HG03469 (cell line): ENCODE measurements around the gene DGCR8.

Experiments
- ATAC-seq: cut with Tn5 transposase; IDR thresholded peaks from one replicate; pipeline ENCODE4 v1.9.1; 2021; ENCODE audit warnings: mild to moderate bottlenecking, moderate library complexity, moderate number of reproducible peaks; ENCODE audit not compliant: unreplicated experiment

The DGCR8 gene

DNA sequence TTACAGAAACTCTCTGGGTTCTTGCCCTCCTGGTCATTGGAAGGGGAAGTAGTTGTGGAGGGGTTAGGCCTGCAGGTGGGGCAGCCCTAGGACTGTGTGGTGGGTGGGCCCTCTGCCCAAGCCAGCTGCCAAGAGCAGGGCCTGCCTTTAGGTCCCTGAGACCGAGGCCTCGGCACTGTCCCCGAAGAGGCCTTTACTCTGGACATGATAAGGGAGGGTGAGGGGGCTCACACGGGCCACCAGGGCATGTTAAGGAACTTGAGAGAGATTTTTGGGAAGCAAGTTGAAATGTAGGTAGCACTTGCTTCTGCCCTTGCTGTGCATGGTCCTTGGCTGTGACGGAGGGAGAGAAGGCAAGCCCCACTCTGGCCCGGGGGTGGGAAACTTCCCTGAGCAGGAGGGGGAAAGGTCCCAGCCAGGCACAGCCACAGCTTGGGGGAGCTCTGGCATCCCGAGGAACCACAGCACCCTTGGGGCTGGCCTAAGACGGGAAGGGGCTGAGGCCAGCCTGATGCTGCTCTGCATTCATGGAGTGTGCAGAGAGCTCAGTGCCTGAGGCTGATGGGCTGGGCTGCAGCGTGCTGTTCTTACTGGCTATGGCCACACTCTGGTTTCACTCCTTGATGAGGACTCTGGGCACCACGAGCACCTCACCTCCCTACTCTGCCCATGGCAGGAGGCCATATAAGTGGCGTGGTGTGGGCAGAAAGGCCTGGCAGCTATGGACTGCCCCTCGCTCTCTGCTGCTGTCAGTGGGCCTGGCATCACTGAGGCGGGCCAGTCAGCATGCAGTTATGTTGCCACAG is 28.1 kb downstream of the DGCR8 start:
- no peak for ATAC-seq

DNA sequence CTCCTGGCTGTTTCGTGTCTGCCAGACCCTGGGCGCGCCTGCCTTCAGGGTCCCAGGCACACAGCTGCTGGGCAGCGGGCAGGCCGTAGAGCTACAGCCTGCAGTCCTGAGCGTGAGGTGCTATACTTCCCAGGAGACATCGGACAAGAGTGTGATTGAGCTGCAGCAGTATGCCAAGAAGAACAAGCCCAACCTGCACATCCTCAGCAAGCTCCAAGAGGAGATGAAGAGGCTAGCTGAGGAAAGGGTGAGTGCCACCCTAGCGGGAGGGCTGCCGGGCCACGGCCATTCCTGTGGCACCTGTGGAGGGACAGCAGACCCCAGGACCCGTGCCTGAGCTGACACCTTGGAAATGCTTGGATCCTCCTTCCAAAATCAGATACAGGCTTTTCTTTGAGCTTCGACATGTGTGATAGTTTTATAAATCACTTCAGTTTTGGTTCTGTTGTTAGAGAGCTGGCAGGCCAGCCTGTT is 28.8 kb downstream of the DGCR8 start:
- ATAC-seq: no peak

DNA sequence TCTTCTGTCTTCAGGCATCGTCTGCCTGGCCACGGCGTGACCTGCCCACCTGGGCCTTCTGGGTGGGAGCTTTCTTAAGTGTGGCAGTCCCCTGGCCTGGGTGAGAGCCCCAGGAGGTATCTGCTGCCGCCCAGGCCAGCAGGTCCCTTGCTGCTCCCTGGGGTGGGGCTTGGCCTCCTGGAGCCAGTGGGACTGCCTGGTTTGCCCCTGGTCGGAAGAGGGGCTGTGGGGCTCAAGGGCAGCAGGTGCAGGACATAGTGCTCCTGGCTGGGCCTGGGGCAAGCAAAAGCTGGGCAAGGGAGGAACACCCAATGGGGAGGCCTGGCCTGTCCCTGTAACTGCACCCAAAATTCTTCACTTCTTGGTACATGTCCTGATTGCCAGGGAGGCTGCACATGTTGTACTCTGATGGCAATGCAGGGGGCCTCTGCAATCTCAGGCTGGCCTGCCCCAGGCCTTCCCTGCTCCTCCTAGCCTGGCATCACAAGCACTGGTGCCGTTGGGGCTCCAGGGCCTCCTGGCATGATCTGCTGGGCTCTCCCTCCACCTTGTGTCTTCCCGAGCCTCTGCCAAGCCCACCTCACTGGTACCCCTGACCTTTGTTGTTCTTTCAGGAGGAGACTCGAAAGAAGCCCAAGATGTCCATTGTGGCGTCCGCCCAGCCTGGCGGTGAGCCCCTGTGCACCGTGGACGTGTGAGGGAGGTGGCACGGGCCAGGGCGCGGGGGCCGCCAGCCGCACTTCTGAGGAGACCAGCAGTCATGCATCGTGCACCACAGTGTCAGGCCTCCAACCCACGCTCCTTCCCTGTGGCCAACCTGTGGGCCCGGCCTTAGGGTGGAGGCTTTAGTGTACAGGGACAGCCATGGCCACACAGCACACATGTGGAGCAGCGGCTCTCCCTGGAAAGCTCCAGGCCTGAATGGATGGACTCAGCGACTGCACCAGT is 29.6 kb downstream of the DGCR8 start:
- no peak for ATAC-seq

DNA sequence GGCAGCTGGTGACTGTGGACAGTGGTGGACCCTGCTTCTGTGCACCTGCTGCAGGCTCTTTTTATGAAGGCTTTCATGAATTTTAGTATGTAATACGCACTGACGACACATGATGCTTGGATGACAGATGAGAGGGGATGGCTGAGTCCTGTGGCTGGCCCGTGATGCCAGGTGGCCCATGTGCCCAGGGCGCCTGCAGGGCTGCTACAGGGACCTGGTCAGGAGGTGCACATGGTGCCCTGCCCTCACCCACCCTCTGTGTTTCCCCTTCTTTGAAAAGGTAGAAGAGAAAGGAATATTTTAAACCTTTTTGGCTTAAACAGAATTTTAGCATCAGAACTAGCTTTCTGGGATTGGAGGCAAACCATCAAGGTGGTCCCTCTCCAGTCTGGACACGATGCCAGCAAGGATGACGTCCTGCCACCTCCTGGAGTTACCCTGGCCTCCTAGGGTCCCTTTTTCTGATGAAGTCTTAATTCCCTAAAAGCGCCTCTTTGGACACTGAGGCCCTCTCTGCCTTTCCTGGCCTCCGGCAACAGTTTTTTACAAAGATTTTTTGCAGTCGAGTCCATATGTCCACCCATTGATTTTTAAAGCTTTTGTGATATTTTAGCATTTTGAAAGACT is 30.4 kb downstream of the DGCR8 start:
- ATAC-seq: no peak

DNA sequence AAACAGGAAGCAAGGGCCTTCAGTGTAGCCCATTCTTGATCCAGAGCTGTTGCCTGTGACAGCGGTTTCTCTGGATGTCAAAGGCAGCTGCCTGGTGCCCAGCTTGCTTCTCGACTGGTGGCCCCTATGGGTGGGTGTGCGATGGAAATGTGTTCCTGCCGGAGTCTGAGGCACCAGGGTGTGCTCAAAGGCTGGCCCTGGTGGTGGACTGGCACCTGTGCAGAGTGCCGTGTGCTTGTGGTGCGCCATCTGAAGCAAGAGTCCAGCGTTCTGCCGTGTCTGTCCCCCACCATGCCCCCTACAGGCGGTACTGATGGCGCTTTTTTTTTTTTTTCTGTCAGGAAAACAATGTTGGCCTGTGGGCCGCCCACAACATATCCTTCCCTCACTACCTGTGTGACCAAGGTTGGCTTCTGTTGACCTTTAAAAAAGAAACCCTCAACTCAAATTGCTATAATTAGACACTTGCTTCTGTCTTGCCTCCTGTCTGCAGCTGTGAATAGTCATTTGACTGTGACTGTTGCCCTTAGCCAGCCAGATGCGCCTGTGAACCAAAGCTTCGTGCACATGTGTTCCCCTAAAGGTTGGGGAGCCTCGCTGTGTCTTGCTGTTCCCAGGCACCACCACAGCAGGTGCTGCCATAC is 31.1 kb downstream of the DGCR8 start:
- ATAC-seq: no peak

DNA sequence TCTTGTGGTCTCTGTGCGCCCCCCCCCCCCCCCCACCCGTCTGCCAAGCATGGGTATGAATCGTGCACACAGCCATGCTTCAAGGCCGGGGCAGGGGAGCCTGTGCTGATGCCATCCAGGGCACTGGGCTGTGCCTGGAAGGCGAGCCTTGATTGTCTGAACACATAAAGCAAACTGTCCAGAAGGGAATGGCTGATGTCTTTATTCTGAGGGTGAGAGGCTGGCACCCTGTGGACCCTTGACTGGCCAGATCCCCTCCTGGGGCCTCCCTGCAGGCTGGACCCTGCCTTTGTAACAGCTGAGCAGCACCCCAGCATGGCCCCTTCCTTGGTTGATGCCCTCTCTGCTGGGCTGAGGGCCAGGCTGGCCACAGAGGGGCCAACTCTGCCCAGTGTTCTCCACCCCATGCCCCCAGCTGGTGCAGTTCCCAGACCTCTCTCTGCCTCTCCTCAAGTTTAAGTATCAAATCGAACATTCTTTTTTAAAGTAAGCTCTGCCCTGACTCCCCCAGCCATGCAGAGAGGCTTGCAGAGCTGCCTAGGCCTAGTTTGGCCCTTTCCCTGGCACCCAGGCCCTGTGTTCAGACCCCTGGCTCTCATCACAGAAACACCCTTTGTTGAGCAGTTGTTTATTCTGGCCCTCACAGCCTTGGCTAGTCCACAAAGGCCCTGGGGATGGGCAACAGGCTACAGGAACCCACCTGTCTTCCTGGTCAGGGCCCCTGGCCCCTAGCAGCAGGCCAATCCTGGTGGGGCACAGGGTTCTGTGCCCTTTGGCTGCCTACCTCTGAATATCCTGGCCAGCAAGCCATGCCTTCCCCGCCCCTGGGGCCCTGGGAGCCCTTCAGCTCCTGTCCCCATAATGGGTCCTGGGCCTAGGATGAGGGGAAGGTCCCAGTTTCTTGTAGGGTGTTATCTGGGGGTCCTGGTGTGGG is 31.9 kb downstream of the DGCR8 start:
- ATAC-seq: no peak

DNA sequence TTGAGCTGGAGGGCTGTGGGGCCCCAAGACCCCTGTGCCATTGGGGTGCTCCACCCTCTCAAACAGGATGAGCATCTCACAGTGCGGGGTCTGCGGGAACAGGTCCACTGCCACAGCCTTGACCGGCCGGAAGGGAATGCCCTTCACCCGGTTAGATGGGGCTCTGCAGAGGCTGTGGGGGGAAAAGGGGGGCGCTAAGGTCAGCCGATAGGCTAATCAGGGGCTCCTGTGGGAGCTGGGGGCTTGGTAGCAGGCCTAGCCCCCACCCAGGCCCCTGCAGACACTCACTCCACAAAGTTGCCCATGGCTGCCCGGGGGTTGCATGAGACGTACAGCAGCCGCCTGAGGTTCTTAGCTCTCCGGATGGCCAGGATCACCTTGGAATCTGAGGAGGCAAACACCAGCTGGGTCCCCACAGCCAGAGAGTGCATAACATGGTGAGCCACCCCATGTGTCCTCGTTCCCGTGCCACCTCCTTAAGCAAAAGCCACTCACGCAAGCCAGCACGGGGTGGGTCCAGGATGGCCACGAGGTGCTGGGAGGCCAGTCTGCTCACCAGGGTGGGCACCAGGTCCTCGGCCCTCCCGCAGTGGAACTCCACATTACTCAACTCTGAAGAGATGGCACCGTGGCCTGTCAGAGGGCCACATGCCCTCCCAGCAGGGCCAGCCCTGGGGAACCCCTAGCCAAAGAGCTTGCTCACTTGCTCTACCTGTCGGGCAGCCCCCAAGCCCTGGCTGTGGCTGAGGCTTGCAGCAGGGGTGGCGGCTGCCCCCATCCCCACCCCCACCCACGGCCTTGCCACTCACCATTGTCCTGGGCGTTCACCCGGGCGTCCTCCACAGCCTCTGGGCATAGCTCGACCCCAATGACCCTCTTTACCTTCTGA is 32.8 kb downstream of the DGCR8 start:
- ATAC-seq: no peak

DNA sequence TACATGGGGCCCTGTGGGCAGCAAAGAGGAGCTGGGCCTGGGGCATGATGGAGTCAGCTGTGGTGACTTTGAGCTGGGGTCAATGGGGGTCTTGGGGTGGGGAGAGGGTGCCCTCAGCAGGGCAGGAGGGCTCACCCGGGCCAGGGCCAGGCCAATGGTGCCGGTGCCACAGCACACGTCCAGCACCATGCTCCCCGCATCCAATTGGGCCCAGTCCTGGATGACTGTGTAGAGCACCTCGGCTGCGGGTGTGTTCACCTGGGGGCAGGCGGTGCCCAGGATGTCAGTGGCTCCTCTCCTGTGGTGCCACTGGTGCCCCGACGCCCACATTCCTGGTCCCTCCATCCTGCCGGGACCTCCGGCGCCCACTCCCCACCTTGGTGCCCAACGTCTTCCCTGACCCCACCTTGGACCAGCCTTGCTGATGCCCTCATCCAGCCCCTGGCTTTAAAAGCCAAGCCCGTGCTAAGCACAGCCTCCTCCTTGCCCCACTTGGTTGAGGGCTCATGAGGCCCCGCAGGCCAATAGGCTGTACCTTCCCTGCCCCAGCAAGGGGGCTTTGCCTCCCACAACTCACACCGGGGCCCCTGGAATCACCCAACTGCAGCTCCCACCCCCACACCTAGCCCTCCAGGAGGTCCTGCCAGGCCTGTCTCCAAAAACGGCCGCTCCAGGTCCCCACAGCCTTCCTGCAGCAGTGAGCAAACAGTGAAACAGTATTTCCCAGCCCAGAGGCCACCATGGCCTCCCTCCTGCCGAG is 33.7 kb downstream of the DGCR8 start:
- ATAC-seq: no peak

DNA sequence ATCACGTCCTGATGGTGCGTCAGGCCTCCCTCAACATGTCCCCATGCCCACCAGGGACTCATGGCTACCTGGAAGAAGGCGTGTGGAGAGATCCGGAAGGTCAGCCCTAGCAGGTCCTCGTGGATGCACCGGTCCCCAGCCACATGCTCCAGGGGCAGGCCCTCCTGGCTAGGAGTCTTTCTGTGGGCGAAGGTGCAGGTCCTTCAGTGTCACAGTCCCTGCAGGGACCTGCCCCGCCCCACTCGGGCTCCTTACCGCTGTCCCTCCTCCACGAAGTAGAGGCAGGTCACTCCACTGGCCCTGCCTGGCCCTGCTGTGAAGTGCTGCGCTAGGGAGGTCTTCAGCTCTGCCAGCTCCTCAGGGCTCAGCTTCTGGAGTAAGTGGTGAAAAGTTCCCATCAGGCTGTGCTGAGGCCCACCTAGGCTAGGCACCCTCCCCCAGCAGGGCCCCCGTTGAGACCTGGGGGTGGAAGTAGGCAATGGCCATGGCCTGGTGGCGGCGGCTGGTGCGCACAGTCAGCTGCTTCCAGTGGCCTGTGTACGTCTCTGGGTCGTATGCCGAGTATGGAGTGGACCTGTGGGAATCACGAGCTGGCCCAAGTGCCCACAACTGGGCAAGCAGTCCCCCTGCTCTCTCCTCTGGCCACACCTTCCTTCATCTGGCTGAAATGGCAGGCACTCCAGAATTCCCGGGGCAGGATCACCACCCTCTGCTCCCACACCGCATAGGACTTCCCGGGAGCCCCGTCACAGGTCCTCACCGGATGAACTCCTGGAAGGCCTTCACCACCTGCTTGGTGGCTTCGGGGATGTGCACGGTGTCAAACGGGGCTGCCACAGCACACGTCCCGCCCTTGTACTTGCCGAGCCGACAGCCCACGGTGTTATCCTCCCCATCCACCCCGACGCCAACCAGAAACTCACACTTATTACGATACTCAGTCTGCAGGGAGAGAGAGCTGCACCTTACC is 34.8 kb downstream of the DGCR8 start:
- ATAC-seq: no peak

DNA sequence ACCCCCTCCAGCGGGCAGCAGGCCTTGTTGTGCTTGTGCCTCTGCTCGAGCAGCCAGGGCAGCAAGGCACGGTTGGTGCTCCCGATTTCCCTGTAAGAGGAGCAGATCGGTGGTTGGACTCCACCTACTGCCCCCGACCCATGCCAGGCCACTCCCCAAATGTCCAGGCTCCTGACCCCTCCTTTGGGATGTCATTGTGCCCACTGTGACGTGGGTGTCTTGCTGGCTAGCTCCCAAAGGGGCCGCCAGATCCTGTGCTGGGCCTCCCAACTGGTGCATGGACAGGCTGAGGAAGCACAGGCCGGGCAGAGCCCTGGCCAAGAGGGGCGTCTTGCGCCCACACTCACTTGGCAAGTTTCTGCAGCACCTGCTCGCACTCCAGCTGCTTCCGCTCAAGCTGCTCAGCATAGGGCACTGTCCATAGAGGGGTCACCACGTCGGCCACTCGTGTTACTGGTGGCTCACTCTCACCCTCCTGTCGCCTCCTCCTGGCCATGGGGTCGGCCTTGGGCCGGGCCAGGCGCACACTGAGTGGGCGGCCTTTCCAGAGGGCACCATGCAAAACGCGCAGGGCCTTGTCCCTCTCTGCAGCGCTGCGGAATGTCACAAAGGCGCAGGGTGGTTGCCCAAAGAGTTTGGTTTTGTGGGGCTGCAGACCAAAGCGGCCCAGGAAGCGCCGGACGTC is 35.8 kb downstream of the DGCR8 start, which contains the start of gene RANBP1:
Gene RANBP1, plus strand, starts transcription at position 414 of the 685 bp plus-strand sequence. Its CDS starts 81 bp downstream, at position 495.
- no peak for ATAC-seq

DNA sequence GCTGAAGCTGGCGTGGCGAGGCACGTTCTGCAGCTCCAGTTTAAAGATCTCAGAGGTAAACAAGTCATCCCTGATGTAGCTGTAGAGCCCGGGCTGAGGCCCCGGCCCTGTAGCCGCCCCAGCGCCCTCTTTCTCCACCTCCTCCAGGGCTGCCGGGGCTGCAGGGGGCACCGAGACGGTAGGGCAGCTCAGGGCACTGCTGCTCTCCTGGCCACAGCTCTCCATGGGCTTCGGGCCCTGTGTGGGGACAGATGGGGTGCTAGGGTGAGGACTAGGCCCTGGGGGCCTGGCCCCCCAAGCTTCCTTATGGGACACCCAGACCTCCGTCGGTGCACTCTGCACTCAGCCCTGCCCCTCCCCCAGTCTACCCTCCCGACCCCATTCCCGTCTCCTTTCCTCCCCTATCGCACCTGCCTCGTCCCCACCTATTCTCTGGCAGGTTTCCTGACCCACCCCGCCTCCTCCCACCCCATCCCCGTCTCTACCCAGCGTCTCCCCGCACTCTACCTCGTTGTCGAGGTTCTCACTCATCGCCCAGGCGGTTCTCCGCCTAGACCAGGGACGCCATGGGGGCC is 36.4 kb downstream of the DGCR8 start:
- ATAC-seq: no peak

DNA sequence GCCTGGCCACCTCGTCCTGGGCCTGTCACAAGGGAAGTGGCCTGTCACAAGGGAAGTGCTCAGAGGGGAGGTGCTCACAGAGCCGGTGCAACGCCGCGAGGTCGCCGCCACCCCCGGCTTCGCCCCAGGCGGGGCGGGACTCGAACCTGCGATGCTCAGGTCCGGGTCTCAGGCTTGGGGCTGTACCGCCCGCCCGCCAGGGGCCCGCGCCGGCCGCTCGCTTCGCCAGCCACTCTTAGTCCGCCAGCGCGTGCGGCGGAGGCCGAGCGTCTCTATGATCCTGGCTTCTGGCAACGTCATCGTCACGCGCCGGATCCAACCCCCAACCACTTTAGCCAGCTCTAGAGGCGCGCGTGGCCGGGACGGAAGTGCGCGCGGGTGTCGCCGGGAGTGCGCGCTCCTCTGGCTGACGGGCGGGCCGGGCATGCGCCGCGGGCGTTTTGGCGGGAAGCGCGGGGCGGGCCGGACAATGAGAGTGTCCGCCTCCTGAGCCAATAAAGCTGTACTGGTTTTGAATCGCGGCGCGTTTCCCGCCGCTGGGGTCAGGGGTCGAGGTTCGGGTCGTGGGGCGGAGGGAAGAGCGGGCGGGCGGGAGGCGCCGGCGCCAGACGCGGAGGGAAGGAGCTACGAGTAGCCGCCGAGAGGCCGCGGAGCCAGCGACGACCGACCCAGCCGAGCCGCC is 37.1 kb downstream of the DGCR8 start, which contains the start of gene TRMT2A:
Gene TRMT2A, minus strand, starts transcription at position 276 of the 682 bp plus-strand sequence. CDS start 320 bp downstream, outside the sequence.
- peak; percentile 43 for ATAC-seq

DNA sequence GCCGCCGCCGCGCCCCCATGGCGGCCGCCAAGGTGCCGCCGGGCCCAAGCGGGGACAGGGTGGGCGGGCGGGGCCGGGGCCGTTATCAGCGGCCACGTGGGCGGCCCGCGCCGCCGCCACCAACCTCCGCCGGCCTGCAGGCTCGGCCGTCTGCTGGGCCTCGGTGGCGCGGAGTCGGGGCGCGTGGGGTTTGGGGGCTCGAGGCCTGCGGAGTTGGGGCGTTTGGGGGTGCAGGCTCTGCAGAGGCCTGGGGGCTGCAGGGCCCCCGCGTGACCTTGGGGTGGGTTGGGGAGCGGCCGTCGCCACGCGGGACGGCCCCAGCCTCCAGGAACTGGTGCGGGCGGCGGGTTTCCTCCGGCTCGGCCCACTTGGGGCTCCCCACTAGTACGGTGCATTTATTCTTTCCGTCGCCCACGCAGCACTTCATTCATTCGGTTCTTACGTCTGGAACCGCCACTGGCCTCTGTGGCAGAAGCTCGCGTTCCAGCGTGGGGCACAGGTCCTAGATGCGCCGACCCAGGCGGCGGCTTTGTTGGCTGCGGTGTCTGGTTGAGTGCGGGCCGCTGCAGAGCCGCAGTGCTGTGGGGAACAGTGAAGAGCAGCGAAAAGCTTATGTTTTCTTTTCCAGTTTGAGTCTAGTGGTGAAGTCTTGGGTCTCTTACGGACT is 37.7 kb downstream of the DGCR8 start:
- ATAC-seq: peak; percentile 11

DNA sequence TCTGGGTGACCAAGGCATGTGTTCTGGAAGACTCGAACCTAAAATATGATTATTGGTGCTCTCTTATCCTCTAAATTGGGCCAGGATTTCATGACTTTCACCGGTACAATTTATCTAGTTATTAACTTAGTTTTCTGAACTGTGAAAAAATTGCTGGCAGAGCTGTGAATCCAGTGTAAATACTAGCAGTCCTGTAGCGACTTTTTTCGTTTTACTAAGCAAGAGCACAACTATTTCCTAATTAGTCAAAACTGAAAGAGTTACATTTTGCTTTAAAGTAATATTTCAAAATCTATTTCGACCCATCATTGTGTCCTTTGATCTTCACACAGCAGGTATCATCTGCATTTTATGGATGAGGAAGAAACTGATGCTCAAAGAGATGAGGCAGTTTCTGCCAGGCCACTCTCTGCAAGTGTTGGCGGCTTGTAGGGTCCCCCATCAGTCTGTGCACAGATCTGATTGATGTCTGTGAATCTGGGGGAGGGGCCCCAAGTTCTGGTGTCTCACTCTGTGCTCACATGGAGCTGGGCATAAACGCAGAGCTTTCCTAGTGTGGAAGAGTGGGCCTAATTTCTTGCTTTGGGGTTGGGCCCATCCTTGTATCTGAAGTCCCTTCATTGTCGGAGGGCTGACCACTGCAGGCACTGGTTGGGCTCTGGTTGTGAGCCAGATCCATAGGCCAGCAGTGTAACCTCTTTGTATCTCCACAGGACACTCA is 38.4 kb downstream of the DGCR8 start:
- ATAC-seq: no peak
